Activated T-cell treated with anti-CD3 and anti-CD28 coated beads for 24 hours (primary cell): ENCODE measurements around the gene SEC14L5.

Experiments used
- DNase-seq: peaks from one replicate; pipeline ENCODE4 v3.0.0-alpha.2; 2020; ENCODE audit warnings: low read depth

The SEC14L5 gene

GRCh38 chr16:4931381-4931780, 26.7 kb upstream of the SEC14L5 start:
- no peak for DNase-seq

- DNase-seq = no peak
Measured at GRCh38 chr16:4933433-4933832, 24.7 kb upstream of the SEC14L5 start.

GRCh38 chr16:4933871-4934395, 24.2 kb upstream of the SEC14L5 start:
- DNase-seq = no peak

GRCh38 chr16:4934591-4934990, 23.5 kb upstream of the SEC14L5 start:
- no peak for DNase-seq

- no peak for DNase-seq
Measured at GRCh38 chr16:4935241-4935855, 22.8 kb upstream of the SEC14L5 start.

- no peak for DNase-seq
Measured at GRCh38 chr16:4936181-4936990, 21.7 kb upstream of the SEC14L5 start.

GRCh38 chr16:4936991-4937781, 20.9 kb upstream of the SEC14L5 start, which contains the start of gene PPL:
PPL (minus strand) TSS chr16:4937148; CDS start chr16:4937045, 103 bp downstream.
- DNase-seq = no peak

- DNase-seq = no peak
Measured at GRCh38 chr16:4937782-4938682, 20.1 kb upstream of the SEC14L5 start.

GRCh38 chr16:4938683-4939030, 19.5 kb upstream of the SEC14L5 start:
- no peak for DNase-seq

GRCh38 chr16:4940719-4941118, 17.4 kb upstream of the SEC14L5 start:
- no peak for DNase-seq

GRCh38 chr16:4942481-4942880, 15.6 kb upstream of the SEC14L5 start:
- no peak for DNase-seq

GRCh38 chr16:4944333-4945281, 13.5 kb upstream of the SEC14L5 start:
- DNase-seq = no peak

GRCh38 chr16:4945560-4946502, 12.3 kb upstream of the SEC14L5 start:
- no peak for DNase-seq

- DNase-seq = no peak
Measured at GRCh38 chr16:4946917-4947316, 11.2 kb upstream of the SEC14L5 start.

GRCh38 chr16:4947722-4948503, 10.2 kb upstream of the SEC14L5 start:
- DNase-seq = no peak

GRCh38 chr16:4948903-4949766, 9.0 kb upstream of the SEC14L5 start:
- no peak for DNase-seq

GRCh38 chr16:4949986-4950385, 8.1 kb upstream of the SEC14L5 start:
- no peak for DNase-seq
